ENCODE measurements around the gene BMP6. TPM values are rescaled to one million over a fixed set of nuclear protein-coding genes. Genes with fewer than 3 reads are reported as not detected.

Gene BMP6
- total RNA-seq, 4 donors from 2014 or later, result 1.4 to 16.1 (median 6.0) TPM

DNA sequence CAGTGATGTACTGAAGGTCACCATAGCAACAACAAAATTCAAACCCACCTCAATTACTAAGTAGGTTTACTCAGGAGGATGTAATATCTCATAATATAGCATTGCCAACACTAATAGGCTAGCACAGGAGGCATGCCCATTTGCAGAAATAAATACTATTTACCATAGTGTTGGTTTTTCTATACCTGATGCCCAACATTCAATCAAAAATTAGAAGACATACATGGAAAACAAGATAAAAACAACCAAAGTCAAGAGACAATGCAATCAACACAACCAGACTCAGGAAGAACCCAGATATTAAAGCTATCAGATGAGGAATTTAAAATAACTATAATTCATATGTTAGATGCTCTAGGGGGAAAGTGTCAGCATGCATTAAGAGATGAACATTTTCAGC is 199.0 kb downstream of the BMP6 start:
- no peak for ATAC-seq
- Histone ChIP-seq H3K9me3 (peaks cover 0 to 24% (median 0%) of the 10 kb centered on the region in 3 donors), H3K27ac (no peak overlapping the region), H3K4me3 (no peak overlapping the region), H3K27me3 (peaks cover 9% of the 10 kb centered on the region), H3K36me3 (no peaks in the 10 kb centered on the region), H3K4me1 (no peaks in the 10 kb centered on the region)
- TF ChIP-seq EP300 (IDR thresholded peaks at IDR 0.05) (no peak), POLR2AphosphoS5 (IDR thresholded peaks at IDR 0.05) (no peak), POLR2A (IDR thresholded peaks at IDR 0.05) (no peak)

Other genes starting within 250 kb of the BMP6 start
- gene DSP, start 184.4 kb upstream of the BMP6 start, total RNA-seq, result 10 to 100 TPM in 1 of 4 donors, 1 to 10 TPM in 3; 5.8 to 41.7 (median 7.6) TPM
- 10 to 100 TPM; 11.4 to 18.9 (median 13.9) TPM for gene SNRNP48, start 135.9 kb upstream of the BMP6 start, total RNA-seq
- gene TXNDC5, start 184.7 kb downstream of the BMP6 start, total RNA-seq, result 100 to 1,000 TPM in 2 of 4 donors, 10 to 100 TPM in 2; 56.5 to 136 (median 100) TPM